Nephron progenitor cell (in vitro differentiated cells): ENCODE measurements around the gene METTL25B.

Source experiments
- DNase-seq: peaks from one replicate; pipeline ENCODE4 v3.0.0; 2021
- H3K27ac Mint-ChIP-seq: 2 replicates; pipeline ENCODE4 v1.8.0; 2021; ENCODE audit warnings: mild to moderate bottlenecking, moderate library complexity, mixed read lengths
- H3K27me3 Mint-ChIP-seq: 2 replicates; pipeline ENCODE4 v1.8.0; 2021; ENCODE audit warnings: mild to moderate bottlenecking, low read depth, mixed read lengths; ENCODE audit not compliant: poor library complexity
- H3K36me3 Mint-ChIP-seq: 2 replicates; pipeline ENCODE4 v1.8.0; 2021; ENCODE audit warnings: low read depth, mixed read lengths
- H3K4me1 Mint-ChIP-seq: 2 replicates; pipeline ENCODE4 v1.8.0; 2021; ENCODE audit warnings: mixed read lengths
- H3K4me3 Mint-ChIP-seq: 2 replicates; pipeline ENCODE4 v1.8.0; 2021; ENCODE audit warnings: mild to moderate bottlenecking, moderate library complexity, mixed read lengths
- H3K9me3 Mint-ChIP-seq: 2 replicates; pipeline ENCODE4 v1.8.0; 2021; ENCODE audit warnings: mild to moderate bottlenecking, moderate library complexity, mixed read lengths
- TF ChIP-seq, protein P1 (sequence below): fragments of 200-600 bp; sonication (generic); IDR thresholded peaks from 2 replicates; pipeline ENCODE4 v1.5.0; 2021; ENCODE audit warnings: antibody characterized with exemption

Gene METTL25B

DNA sequence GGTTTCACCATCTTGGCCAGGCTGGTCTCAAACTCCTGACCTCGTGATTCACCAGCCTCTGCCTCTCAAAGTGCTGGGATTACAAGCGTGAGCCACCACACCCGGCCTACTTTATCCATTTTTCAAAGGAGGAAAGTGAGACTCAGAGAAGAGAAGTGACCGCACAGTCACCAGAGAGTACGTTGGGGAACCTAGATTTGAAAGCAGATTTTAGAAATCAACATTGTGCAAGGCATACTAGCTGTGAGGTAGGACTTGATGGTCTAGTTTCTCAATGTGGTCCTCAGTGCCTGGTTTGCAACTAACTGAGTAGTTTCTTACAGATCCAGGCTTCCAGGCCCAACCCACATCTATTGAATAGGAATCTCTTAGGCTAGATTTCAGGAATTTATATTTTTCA is 37.4 kb downstream of the METTL25B start:
- H3K36me3 Mint-ChIP-seq: peaks cover 10% of the 10 kb centered on the region
- H3K9me3 Mint-ChIP-seq: no peaks in the 10 kb centered on the region
- H3K4me3 Mint-ChIP-seq: no peak overlapping the region
- peaks cover 23% of the 10 kb centered on the region for H3K4me1 Mint-ChIP-seq
- H3K27me3 Mint-ChIP-seq: no peaks in the 10 kb centered on the region
- DNase-seq: no peak
- TF ChIP-seq, protein P1, sequence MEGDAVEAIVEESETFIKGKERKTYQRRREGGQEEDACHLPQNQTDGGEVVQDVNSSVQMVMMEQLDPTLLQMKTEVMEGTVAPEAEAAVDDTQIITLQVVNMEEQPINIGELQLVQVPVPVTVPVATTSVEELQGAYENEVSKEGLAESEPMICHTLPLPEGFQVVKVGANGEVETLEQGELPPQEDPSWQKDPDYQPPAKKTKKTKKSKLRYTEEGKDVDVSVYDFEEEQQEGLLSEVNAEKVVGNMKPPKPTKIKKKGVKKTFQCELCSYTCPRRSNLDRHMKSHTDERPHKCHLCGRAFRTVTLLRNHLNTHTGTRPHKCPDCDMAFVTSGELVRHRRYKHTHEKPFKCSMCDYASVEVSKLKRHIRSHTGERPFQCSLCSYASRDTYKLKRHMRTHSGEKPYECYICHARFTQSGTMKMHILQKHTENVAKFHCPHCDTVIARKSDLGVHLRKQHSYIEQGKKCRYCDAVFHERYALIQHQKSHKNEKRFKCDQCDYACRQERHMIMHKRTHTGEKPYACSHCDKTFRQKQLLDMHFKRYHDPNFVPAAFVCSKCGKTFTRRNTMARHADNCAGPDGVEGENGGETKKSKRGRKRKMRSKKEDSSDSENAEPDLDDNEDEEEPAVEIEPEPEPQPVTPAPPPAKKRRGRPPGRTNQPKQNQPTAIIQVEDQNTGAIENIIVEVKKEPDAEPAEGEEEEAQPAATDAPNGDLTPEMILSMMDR: no peak
- H3K27ac Mint-ChIP-seq: no peak overlapping the region

DNA sequence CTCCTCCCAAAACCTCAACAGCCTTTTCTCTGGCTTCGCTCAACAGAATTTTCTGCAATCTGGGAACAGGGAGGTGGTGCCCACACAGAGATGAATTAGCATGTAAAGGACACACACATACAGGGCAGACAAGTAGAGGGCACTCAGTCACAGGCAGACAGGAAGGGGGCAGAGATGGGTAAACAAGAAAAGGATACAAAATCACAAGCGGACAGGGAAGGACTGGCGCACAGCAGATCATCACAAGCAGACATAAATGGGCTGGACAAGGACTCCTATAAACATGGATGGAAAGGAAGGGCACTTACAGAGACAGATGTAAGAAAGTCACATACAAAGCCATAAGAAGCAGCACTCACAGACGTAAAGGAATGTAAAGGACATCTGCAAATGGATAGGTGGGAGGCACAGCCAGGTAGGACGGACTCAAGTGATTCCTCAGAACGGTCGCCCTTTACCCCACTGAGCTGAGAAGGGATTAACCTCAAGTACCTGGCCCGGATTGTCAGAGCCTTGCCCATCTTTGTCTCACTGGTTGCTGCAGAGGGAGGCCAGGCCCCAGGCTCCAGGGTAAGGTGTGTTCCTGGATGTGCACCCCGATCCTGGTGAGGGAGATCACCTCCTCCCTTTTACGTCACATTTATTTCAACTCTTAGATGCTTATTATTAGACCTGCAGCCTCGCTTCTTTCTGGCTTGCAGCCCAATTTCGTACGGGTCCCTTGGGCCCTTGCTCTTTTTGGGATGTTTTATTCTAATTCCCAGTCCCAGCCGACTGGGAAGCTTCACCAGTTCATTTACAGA is 38.2 kb downstream of the METTL25B start:
- H3K36me3 Mint-ChIP-seq: peaks cover 18% of the 10 kb centered on the region
- H3K4me1 Mint-ChIP-seq: peaks cover 32% of the 10 kb centered on the region
- DNase-seq: no peak
- H3K9me3 Mint-ChIP-seq: no peaks in the 10 kb centered on the region
- no peak overlapping the region for H3K4me3 Mint-ChIP-seq
- TF ChIP-seq, protein P1: no peak
- peak overlapping the region; percentile 43 for H3K27ac Mint-ChIP-seq
- no peaks in the 10 kb centered on the region for H3K27me3 Mint-ChIP-seq

DNA sequence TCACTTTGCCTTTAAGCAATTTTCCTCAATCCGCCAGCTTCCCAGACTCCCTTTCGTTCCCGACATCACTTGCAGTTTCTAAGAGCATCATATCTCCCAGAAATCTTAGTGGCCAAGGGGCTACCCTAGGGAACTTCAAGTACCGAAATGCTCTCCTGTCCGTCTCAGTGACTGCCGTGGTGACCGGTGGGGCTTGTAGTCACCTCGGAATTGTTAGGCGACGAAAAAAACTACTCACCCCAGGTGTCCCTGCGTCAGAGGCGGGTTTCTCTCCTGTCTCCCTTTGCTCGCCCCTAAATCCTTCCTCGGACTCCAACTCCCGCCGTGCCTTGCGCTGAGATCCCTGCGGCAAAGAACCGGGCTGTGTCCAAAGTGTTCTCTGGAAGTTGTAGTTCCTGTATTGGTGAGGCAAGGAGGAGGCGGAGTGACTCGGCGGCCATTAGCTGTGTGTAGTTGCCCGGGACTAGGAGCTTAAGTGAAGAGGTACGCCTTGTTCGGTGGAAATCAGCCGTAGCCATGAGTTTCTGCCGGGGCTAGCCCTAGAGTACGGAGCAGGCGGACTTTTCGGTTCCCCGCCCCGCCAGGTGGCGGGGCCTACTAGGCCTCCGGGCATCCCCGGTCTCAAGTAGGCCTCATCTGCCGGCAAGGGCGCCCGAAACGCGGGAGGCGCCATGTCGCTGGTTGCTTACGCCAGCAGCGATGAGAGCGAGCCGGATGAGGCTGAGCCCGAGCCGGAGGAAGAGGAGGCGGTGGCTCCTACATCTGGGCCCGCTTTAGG is 39.0 kb downstream of the METTL25B start, which contains the start of gene PRCC:
PRCC (plus strand) TSS at position 435 of the 778 bp plus-strand sequence; CDS start at position 672, 237 bp downstream.
- H3K4me3 Mint-ChIP-seq: no peak within 1 kb of the TSS
- TF ChIP-seq, protein P1: no peak
- peak within 1 kb of the TSS; percentile 43 for H3K27ac Mint-ChIP-seq
- no peaks in the 10 kb centered on the region for H3K9me3 Mint-ChIP-seq
- H3K27me3 Mint-ChIP-seq: no peaks in the 10 kb centered on the region
- H3K4me1 Mint-ChIP-seq: peaks cover 36% of the 10 kb centered on the region
- peak; percentile 92 for DNase-seq
- H3K36me3 Mint-ChIP-seq: peaks cover 18% of the 10 kb centered on the region

DNA sequence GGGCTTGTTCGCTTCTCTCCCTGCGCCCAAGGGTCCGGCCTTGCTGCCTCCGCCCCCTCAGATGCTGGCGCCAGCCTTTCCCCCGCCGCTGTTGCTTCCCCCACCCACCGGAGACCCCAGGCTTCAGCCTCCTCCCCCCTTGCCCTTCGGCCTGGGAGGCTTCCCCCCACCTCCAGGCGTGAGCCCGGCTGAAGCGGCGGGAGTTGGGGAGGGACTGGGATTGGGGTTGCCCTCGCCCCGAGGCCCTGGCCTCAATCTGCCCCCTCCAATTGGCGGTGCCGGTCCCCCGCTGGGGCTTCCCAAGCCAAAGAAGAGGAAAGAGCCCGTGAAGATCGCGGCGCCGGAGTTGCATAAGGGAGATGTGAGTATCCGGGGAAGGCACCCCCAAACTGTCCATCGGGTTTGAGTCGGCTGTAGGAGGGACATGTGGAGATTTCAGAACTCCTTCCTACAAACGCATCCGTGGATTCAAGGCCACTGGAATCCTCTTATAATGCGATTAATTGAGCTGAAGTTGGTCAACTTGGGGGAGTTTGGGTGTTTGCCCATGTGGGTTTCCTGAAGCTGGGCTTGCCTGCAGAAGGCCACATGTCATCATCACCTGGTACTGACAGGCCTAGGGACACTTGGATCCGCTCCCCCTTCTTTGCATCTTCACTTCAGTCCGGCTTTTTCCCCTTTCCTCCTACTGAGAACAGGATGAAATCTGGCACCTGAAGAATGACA is 39.8 kb downstream of the METTL25B start:
- Mint-ChIP-seq H3K27ac (peak overlapping the region; percentile 13), H3K9me3 (no peaks in the 10 kb centered on the region), H3K4me3 (no peak overlapping the region), H3K36me3 (peaks cover 24% of the 10 kb centered on the region), H3K27me3 (no peaks in the 10 kb centered on the region), H3K4me1 (peaks cover 44% of the 10 kb centered on the region)
- DNase-seq: no peak
- TF ChIP-seq, protein P1: no peak

DNA sequence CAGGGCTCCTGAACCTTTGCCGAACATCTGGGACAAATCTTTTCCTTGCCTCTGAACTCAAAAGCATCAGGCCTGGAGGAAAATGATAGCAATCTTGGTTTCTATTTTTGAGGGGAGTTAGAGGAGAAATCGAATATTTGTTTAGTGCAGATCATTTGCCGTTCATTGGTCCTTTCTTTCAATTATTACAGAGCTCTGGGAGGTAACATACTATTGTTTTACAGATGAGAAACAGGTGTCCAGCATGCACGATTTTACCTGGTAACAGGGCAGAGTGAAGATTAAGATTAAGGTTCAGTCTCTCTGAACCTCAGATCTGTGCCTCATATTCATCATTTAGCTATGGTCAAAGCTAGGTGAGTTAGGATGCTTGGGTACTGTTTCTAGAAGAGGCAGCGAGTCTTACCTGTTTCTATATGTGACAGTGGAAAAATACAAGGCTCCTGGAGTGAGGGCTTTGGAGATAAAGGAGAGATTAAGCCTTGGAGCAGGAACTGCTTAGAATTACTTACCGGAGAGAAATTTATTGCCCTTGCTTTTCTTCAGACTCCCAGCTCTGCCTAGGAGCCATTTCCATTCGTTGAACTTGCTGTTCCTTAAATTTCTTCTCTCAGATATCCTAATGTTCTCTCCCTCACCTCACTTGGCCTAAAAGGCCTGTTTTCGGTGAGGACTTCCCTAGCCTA is 40.5 kb downstream of the METTL25B start:
- peaks cover 31% of the 10 kb centered on the region for H3K36me3 Mint-ChIP-seq

More for the DNA sequence above, 40.5 kb downstream of the METTL25B start:
- H3K27me3 Mint-ChIP-seq: no peaks in the 10 kb centered on the region
- no peak for DNase-seq
- TF ChIP-seq, protein P1: no peak
- H3K27ac Mint-ChIP-seq: peak overlapping the region; percentile 13
- peaks cover 51% of the 10 kb centered on the region for H3K4me1 Mint-ChIP-seq
- no peaks in the 10 kb centered on the region for H3K9me3 Mint-ChIP-seq
- H3K4me3 Mint-ChIP-seq: no peak overlapping the region
